A549 treated with CORT108297 at 1 μM for 4 hours (cell line): Measurements from ENCODE around the gene PRPF39. TPM values are rescaled to one million over a fixed set of nuclear protein-coding genes. Genes with fewer than 3 reads are reported as not detected.

Experiments
- total RNA-seq: library from RNA; stranded (reverse); fragments of 200-300 nt; extraction: Qiagen RNA extraction; gene quantifications from 5 replicates; pipeline ENCODE4 v1.2.3, GENCODE V29; 2022

The PRPF39 gene
- total RNA-seq = 18.9 to 23.3 TPM (median 20.6 TPM) in 5 replicates

GRCh38 chr14:45083976-45084722 lies at the start of gene PRPF39:
PRPF39 (plus strand) TSS chr14:45084116; CDS start chr14:45095240, 11,124 bp downstream.

GRCh38 chr14:45134051-45134958 lies 50.4 kb downstream of the PRPF39 start, which contains the start of gene FKBP3:
FKBP3 (minus strand) TSS chr14:45134481; CDS start chr14:45134456, 25 bp downstream.

DNA sequence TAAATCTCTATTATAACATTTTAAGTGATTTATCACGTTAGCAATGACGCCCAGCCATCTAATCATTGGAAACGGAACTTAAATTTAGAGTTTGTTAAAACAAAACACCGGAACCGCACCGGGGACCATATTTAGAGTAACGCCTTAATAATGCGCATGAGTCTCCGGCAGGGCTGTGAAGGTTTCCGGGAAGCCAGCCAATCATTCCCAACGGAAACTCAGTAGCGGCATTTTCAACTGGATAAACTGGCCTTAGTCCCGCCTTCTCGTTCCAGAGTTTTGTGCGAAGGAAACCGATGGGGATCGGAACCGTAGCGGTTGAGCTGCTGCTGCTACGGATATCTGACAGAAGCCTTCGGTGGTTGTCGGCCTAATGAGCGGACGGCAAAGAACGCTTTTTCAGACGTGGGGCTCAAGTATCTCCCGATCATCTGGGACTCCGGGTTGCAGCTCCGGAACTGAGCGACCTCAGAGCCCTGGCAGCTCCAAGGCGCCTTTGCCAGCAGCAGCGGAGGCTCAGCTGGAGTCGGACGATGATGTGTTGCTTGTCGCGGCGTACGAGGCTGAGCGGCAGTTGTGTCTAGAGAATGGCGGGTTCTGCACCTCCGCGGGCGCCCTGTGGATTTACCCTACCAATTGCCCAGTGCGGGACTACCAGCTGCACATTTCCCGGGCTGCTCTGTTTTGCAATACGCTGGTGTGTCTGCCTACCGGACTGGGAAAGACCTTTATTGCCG lies 51.9 kb downstream of the PRPF39 start, which contains the start of gene FANCM:
Gene FANCM, plus strand, starts transcription at position 272 of the 737 bp plus-strand sequence. Its CDS starts 102 bp downstream, at position 374.

Other genes with a start within 250 kb of the PRPF39 start
- gene KLHL28, start 122.2 kb upstream of the PRPF39 start, total RNA-seq = 5.5 to 7.3 TPM (median 6.2 TPM) in 5 replicates
- 7.4 to 10.2 TPM (median 8.0 TPM) in 5 replicates for gene TOGARAM1, start 121.9 kb upstream of the PRPF39 start, total RNA-seq
- gene FKBP3, start 50.4 kb downstream of the PRPF39 start, total RNA-seq = 111 to 149 TPM (median 113 TPM) in 5 replicates
- 5.5 to 6.4 TPM (median 5.5 TPM) in 5 replicates for gene FANCM, start 51.8 kb downstream of the PRPF39 start, total RNA-seq
- gene MIS18BP1, start 169.1 kb downstream of the PRPF39 start, total RNA-seq = 17.8 to 30.1 TPM (median 21.1 TPM) in 5 replicates